K562 (cell line): ENCODE results near the gene OR9A2. TPM values are rescaled to one million over a fixed set of nuclear protein-coding genes. Genes with fewer than 3 reads are reported as not detected.
A peak's percentile ranks its signal among the peaks of the same experiment; 100 is the strongest.

Source experiments
- ATAC-seq: fragments of 200-7000 bp; cut with Tn5 transposase; 3 replicates; pipeline ENCODE4 v1.9.1; 2020; ENCODE audit warnings: moderate library complexity
- BruUV-seq: library from RNA; stranded (reverse); fragments of 400-500 nt; replicated peaks from 2 replicates; lab custom pipeline; 2021; lab: Mats Ljungman, UMichigan
- CTCF ChIA-PET: fragments of 300-600 bp; formaldehyde crosslinking; extraction: SDS; loops from one replicate; lab custom pipeline; 2021; ENCODE audit warnings: low intra/inter-chr PET ratio; lab: Yijun Ruan, JAX
- POLR2A ChIA-PET: fragments of 300-600, 350-650 bp; sonication (Branson Sonifier 250); formaldehyde crosslinking; extraction: SDS; loops from one replicate; lab custom pipeline; 2021; ENCODE audit warnings: antibody characterized with exemption, inconsistent platforms; lab: Yijun Ruan, JAX
- DNase-seq, 4 experiments: peaks; one replicate each; pipeline versions ENCODE4 v3.0.0 to v3.0.0-alpha.2; 2011 to 2018; ENCODE audit warnings: low spot score in 3 of 4, mixed read lengths in 3 of 4; ENCODE audit errors: extremely low read depth in 1 of 4
- FAIRE-seq: peaks from 2 replicates; lab custom pipeline; 2011; peaks lifted over from hg19 to GRCh38; lab: Jason Lieb, UNC
- H2AFZ ChIP-seq: 2 replicates; pipeline ENCODE4 v1.6.0; 2011; ENCODE audit warnings: low read depth, low read length, control low read depth, inconsistent platforms
- H3K27ac ChIP-seq: fragments of 200-600 bp; 3 replicates; pipeline ENCODE4 v1.8.0; 2011; ENCODE audit warnings: low read depth, mild to moderate bottlenecking, control low read depth, inconsistent platforms, low read length, moderate library complexity, mixed read lengths; ENCODE audit errors: extremely low read depth
- H3K27me3 ChIP-seq, 2 experiments: fragments of 300-600 bp in 1 of 2; 2 replicates in 1 of 2; 3 replicates in 1 of 2; pipeline versions ENCODE4 v1.6.0 to v1.8.0; 2011; ENCODE audit warnings: inconsistent platforms in 2 of 2, low read length in 2 of 2, mild to moderate bottlenecking in 1 of 2, mixed read lengths in 1 of 2, moderate library complexity in 1 of 2; ENCODE audit not compliant: control insufficient read depth in 2 of 2, insufficient read depth in 2 of 2
- H3K36me3 ChIP-seq: fragments of 300-600 bp; 3 replicates; pipeline ENCODE4 v1.8.0; 2011; ENCODE audit warnings: mild to moderate bottlenecking, low read length, inconsistent platforms; ENCODE audit not compliant: control insufficient read depth, insufficient read depth
- H3K4me1 ChIP-seq, 2 experiments: fragments of 200-600 bp in 1 of 2; replicated peaks in 1 of 2; 2 replicates in 1 of 2; 3 replicates in 1 of 2; pipeline versions ENCODE4 v1.5.1 to v1.8.0; 2011; ENCODE audit warnings: inconsistent platforms in 2 of 2, low read length in 2 of 2, mild to moderate bottlenecking in 1 of 2, mixed read lengths in 1 of 2, moderate library complexity in 1 of 2; ENCODE audit not compliant: control insufficient read depth in 2 of 2, insufficient read depth in 2 of 2
- H3K4me2 ChIP-seq: 2 replicates; pipeline ENCODE4 v1.6.1; 2011; ENCODE audit warnings: low read length, control low read depth, inconsistent platforms, mixed read lengths; ENCODE audit not compliant: insufficient read depth
- H3K4me3 ChIP-seq: fragments of 200-600 bp; sonication (generic), shearing (Covaris generic); 2 replicates; pipeline ENCODE4 v1.5.1; 2016; ENCODE audit warnings: control low read depth, inconsistent platforms
- H3K79me2 ChIP-seq: fragments of 200-600 bp; 3 replicates; pipeline ENCODE4 v1.8.0; 2011; ENCODE audit warnings: low read length, inconsistent platforms; ENCODE audit not compliant: control insufficient read depth, insufficient read depth
- H3K9ac ChIP-seq, 2 experiments: 2 replicates each; pipeline versions ENCODE4 v1.6.0 to v1.6.1; 2011; ENCODE audit warnings: low read depth in 2 of 2, low read length in 2 of 2, control low read depth in 1 of 2, inconsistent platforms in 1 of 2, mild to moderate bottlenecking in 1 of 2, mixed read lengths in 1 of 2; ENCODE audit not compliant: insufficient read depth in 1 of 2
- H3K9me1 ChIP-seq: one replicate; pipeline ENCODE4 v1.6.0; 2011; ENCODE audit warnings: inconsistent platforms, mild to moderate bottlenecking, low read length, moderate library complexity; ENCODE audit not compliant: control insufficient read depth, insufficient read depth
- H3K9me3 ChIP-seq: replicated peaks from 2 replicates; pipeline ENCODE4 v1.5.1; 2011; ENCODE audit warnings: low read depth, low read length, inconsistent platforms; ENCODE audit not compliant: control insufficient read depth, insufficient read depth
- H4K20me1 ChIP-seq: replicated peaks from 2 replicates; pipeline ENCODE4 v1.6.1; 2011; ENCODE audit warnings: low read length, inconsistent platforms, mixed read lengths; ENCODE audit not compliant: control insufficient read depth, insufficient read depth
- COPS2 ChIP-seq: fragments of 450-650 bp; conservative IDR thresholded peaks from 2 replicates; pipeline ENCODE4 v1.6.1; 2016; ENCODE audit warnings: mild to moderate bottlenecking, moderate library complexity
- E4F1 ChIP-seq: fragments of 250-450 bp; sonication (Bioruptor Pico); IDR thresholded peaks from 2 replicates; pipeline ENCODE4 v1.5.0; 2021; ENCODE audit warnings: mild to moderate bottlenecking, borderline replicate concordance
- EZH2 ChIP-seq: IDR thresholded peaks from 2 replicates; pipeline ENCODE4 v1.6.1; 2012; ENCODE audit warnings: low read depth, mild to moderate bottlenecking, inconsistent platforms, low read length, borderline replicate concordance
- HDAC2 ChIP-seq: fragments of 450-650 bp; IDR thresholded peaks from 2 replicates; pipeline ENCODE4 v1.6.1; 2016; ENCODE audit warnings: mild to moderate bottlenecking
- KAT8 ChIP-seq: fragments of 450-650 bp; IDR thresholded peaks from 2 replicates; pipeline ENCODE4 v1.6.1; 2016; ENCODE audit warnings: low read depth, mild to moderate bottlenecking
- NR1H2 ChIP-seq: sonication (generic); formaldehyde crosslinking; IDR thresholded peaks from 2 replicates; pipeline ENCODE4 v1.4.0; 2020; ENCODE audit warnings: mild to moderate bottlenecking, missing genetic modification reagents
- PHB ChIP-seq: fragments of 250-450 bp; sonication (Bioruptor Pico); IDR thresholded peaks from 2 replicates; pipeline ENCODE4 v1.5.0; 2021
- PHF8 ChIP-seq: fragments of 200-600 bp; sonication (generic); IDR thresholded peaks from 2 replicates; pipeline ENCODE4 v1.6.1; 2012; ENCODE audit warnings: mixed run types, mild to moderate bottlenecking, inconsistent platforms, low read length, moderate library complexity, borderline replicate concordance
- RBM25 ChIP-seq: fragments of 200-400 bp; formaldehyde crosslinking; IDR thresholded peaks from 2 replicates; pipeline ENCODE4 v1.6.1; 2018; ENCODE audit warnings: low read length, low read depth, moderate library complexity; ENCODE audit not compliant: severe bottlenecking
- SAFB2 ChIP-seq: fragments of 200-400 bp; formaldehyde crosslinking; IDR thresholded peaks from 2 replicates; pipeline ENCODE4 v1.6.1; 2018; ENCODE audit warnings: borderline replicate concordance, low read length, low read depth, moderate library complexity; ENCODE audit not compliant: severe bottlenecking
- TCF3 ChIP-seq: sonication (generic); formaldehyde crosslinking; IDR thresholded peaks from 2 replicates; pipeline ENCODE4 v1.4.0; 2020; ENCODE audit warnings: mild to moderate bottlenecking, missing genetic modification reagents
- TCF7L2 ChIP-seq: fragments of 150-350 bp; IDR thresholded peaks from 2 replicates; pipeline ENCODE4 v1.6.1; 2016; ENCODE audit warnings: low read depth, mild to moderate bottlenecking, low read length, moderate library complexity
- ZBTB8A ChIP-seq: fragments of 450-650 bp; IDR thresholded peaks from 2 replicates; pipeline ENCODE4 v1.6.1; 2018; ENCODE audit warnings: mild to moderate bottlenecking, moderate library complexity; ENCODE audit not compliant: partially characterized antibody
- ZNF146 ChIP-seq: IDR thresholded peaks from one replicate; pipeline ENCODE4 v1.6.1; 2018; ENCODE audit warnings: missing compliant biosample characterization; ENCODE audit not compliant: unreplicated experiment
- in situ Hi-C: fragments of 300-500 bp; cut with MboI; formaldehyde crosslinking; loops from 4 replicates; pipeline ENCODE4 v1.15.0; 2018; ENCODE audit warnings: inconsistent platforms, mixed read lengths
- intact Hi-C: fragments of 100-400 bp; cut with micrococcal nuclease; formaldehyde crosslinking; loops from 2 replicates; pipeline ENCODE4 v1.14.2; 2022
- polyA plus RNA-seq, 8 experiments: library from polyadenylated mRNA; depleted of rRNA in 4 of 8; stranded (reverse) in 5 of 8; unstranded in 3 of 8; fragments of >200 nt; fragmentation: Nextera tagmentation in 2 of 8; fragmentation: Illumina TruSeq in 1 of 8; extraction: Ambion mirVana in 2 of 8; extraction: Trizol in 1 of 8; gene quantifications; 2 replicates each; pipeline versions ENCODE4 v1.2.1 to v1.2.3, GENCODE V29; 2011 to 2014; ENCODE audit warnings: inconsistent platforms in 1 of 8, missing spikeins in 1 of 8
- total RNA-seq, 7 experiments: library from RNA; depleted of rRNA in 6 of 7; stranded (reverse); fragments of >200 nt in 6 of 7; fragmentation: Illumina TruSeq in 2 of 7; extraction: Trizol in 2 of 7; gene quantifications; 2 replicates each; pipeline versions ENCODE4 v1.2.1 to v1.2.3, GENCODE V29; 2011 to 2021; ENCODE audit warnings: low replicate concordance in 1 of 7
- TF ChIP-seq, protein P1 (sequence below): fragments of 450-650 bp; formaldehyde crosslinking; conservative IDR thresholded peaks from 2 replicates; pipeline ENCODE4 v1.4.0; 2022; ENCODE audit warnings: mild to moderate bottlenecking, missing genetic modification characterization

The OR9A2 gene
- total and polyA plus RNA-seq, 9 of the 15 experiments (the other 6 are each of a cell fraction or from before 2014, with no cell fraction given): not detected

DNA sequence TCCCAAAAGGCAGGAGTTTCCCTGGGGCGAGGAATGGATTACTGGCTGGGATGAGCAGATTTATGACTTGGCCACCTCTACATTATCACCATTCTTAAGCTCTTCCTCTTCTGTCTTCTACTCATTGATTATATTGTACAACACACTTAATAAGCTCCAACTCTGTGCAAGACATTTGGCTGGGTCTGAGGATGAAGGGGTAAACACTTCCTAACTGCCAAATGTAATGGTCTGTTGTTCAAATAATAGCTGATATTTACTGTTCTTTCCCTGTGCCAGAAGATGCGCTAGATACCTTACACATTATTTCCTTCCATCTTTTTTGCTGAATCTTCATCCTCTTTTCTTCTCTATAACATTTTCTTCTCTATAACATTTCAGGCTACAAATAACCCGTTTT, 36.8 kb upstream of the OR9A2 start (continued):
- no peak for TF ChIP-seq E4F1 (CRISPR knock-in tag)

DNA sequence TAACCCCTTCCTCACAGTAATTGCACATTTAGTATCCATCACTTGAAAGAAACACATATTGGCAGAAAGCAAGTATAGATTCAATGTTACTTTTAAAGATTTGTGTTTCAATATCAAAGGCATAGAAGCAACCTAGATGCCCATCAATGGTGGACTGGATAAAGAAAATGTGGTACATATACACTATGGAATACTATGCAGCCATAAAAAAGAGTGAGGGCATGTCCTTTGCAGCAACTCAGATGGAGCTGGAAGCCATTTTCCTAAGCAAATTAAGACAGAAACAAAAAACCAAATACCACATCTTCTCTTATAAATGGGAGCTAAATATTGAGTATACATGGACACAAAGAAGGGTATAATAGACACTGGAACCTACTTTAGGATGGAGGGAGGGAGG, 28.8 kb upstream of the OR9A2 start:
- no TSS peak for BruUV-seq
- Histone ChIP-seq H2AFZ (no peak overlapping the region), H3K4me2 (no peak overlapping the region), H3K36me3 (no peaks in the 10 kb centered on the region), H3K9me1 (no peaks in the 10 kb centered on the region), H3K27me3 (peaks cover 12 to 21% of the 10 kb centered on the region in 2 experiments), H3K4me1 (no peaks in the 10 kb centered on the region), H3K79me2 (no peaks in the 10 kb centered on the region), H3K27ac (no peak overlapping the region), H4K20me1 (no peaks in the 10 kb centered on the region), H3K9me3 (no peaks in the 10 kb centered on the region), H3K4me3 (no peak overlapping the region), H3K9ac (no peak overlapping the region)
- in situ Hi-C loops: no loop called here
- ATAC-seq: no peak
- ChIA-PET POLR2A (no interaction called here), CTCF (no interaction called here)
- DNase-seq: no peak
- TF ChIP-seq PHB (CRISPR knock-in tag) (no peak), RBM25 (peak; percentile 82), TCF3 (CRISPR knock-in tag) (no peak), ZBTB8A (no peak), SAFB2 (no peak), TCF7L2 (no peak), HDAC2 (no peak), COPS2 (no peak), KAT8 (no peak), PHF8 (no peak), EZH2 (no peak), NR1H2 (CRISPR knock-in tag) (no peak), ZNF146 (CRISPR knock-in tag) (peak; percentile 86)
- TF ChIP-seq, protein P1, sequence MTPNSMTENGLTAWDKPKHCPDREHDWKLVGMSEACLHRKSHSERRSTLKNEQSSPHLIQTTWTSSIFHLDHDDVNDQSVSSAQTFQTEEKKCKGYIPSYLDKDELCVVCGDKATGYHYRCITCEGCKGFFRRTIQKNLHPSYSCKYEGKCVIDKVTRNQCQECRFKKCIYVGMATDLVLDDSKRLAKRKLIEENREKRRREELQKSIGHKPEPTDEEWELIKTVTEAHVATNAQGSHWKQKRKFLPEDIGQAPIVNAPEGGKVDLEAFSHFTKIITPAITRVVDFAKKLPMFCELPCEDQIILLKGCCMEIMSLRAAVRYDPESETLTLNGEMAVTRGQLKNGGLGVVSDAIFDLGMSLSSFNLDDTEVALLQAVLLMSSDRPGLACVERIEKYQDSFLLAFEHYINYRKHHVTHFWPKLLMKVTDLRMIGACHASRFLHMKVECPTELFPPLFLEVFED: no peak
- intact Hi-C loops: no loop called here
- FAIRE-seq: no peak
